GM19099 (cell line): ENCODE results near the gene LNPK.

Source experiments
- POLR2A ChIP-seq: IDR thresholded peaks from 3 replicates; pipeline ENCODE4 v1.6.1; 2011; ENCODE audit warnings: low read depth; ENCODE audit not compliant: insufficient read length; ENCODE audit errors: extremely low read depth

Gene LNPK

DNA sequence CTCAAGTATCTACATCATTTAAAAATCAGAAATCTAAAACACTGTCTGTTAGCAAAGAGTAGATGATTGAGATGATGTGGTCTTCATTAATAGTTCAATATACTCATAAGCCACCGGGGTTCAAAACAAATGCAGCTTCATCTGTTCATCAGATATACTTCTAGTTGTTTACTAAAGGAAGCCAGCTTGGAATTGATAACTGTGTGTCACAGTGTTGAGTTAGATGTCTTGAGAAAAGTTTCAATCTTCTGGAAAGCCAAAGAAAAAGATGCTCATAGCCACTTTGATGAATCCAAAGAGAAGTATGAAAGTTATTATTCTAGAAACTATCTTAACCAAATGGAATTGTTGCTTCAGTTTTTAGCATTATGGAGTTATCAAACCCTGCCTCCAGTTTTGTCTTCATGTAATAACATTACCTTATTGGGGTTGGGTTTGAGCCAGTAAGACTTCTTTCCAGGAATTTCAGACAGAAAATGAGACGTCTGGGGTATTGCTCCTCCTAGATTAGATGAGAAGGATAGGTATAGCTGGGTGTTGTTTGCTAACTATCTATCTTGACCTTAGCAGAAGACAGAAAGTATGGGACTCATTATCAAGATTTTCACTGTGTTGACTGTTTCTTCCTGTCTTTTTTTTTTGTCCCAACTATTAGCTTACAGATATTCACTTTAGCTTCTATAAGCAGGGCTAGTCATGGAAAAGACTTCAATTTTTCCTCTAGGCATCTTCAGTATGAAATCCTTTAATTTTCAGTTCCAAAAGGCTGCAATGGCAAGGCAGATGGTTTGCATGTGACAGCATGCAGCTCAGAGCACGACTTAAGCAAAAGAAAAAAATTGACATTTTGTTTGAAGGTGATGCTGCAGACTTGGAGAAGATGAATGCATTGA, 66.5 kb downstream of the LNPK start:
- TF ChIP-seq POLR2A, result no peak

DNA sequence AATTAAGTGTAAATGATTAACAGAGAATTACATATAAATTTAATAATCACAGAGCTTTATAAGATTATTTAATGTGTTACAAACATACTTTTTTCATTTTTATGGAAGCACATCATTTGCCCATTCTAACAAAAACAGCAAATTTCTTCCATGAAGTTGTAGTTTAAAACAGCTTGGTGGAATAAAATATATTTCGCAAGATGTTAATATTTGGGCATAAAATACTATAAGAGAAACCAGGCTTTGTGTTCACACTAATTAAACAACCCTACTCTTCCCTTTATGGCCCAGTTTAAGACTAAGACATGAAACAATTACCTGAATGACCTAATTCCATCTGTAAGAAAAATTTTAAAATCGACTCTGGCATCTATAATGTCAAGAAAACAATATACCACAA, 69.4 kb downstream of the LNPK start:
- TF ChIP-seq POLR2A, result no peak

DNA sequence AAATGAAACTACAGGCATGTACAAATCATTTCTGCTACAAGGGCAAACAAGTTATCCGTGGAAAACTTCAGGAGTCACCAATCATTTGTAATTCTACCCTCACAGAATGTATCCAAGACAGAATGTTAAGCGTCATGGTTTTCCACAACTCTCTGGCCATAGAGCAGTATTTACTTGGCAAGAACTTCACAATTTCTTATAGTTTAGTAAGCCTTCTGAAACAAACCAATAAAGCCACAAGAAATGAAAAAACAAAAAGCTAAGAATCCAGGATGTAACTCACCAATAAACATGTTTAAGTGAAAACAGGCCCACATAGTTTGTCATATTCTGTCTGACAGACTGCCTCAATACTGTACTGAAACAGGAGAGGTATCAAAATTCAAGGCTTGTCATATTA, 70.3 kb downstream of the LNPK start:
- no peak for TF ChIP-seq POLR2A

DNA sequence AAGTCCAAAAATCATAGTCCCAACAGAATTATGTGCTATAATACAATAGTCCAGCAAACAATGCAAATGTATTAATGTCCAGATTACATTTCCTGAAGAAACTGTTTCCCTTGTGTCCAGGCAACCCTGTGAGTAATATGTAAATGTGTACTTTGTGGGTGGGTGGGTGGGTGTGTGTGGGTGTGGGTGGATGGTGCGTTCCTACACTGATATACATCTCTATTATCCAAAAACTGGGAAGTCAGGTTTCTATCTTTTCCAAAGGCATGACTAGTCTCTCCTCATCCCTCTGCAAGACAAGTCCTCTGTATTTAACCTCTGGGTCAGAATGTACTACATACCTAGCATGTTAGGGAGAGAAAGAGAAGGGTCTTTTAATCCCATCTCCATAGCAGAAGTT, 71.6 kb downstream of the LNPK start:
- TF ChIP-seq POLR2A, result no peak

DNA sequence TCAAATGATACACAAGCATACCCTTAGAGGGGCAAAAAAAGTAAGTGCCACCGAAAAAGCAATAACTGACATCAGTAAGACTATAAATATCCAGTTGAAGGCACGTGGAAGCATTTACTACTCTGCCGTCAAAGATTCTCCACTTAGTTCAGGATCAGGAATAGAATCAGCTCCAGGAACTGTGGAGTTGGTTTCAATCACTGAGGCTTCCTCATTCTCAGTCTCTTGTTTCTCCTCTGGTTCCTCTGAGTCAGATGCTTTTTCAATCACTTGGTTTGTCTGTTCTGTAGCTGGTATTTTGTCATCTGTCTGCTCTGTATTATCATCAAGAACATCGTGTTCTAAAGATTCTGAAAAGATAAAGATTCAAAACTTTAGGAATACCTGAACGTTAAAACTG, 72.2 kb downstream of the LNPK start:
- TF ChIP-seq POLR2A, result no peak

DNA sequence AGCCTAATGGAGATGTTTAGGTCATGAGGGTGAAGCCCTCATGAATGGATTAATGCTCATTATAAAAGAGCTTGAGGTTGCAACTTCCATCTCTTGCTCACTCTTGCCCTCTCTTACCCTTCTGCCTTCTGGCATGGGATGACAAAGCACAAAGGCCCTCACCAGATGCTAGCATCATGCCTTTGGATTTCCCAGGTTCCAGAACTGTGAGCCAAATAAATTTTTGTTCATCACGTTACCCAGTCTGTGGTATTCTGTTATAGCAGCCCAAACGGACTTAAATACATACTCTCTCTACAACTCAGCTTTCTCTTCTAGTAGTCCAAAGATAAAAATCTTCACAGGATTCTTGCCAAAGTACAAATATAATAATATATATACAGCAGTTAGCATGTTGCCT, 75.8 kb downstream of the LNPK start:
- TF ChIP-seq POLR2A, result no peak

DNA sequence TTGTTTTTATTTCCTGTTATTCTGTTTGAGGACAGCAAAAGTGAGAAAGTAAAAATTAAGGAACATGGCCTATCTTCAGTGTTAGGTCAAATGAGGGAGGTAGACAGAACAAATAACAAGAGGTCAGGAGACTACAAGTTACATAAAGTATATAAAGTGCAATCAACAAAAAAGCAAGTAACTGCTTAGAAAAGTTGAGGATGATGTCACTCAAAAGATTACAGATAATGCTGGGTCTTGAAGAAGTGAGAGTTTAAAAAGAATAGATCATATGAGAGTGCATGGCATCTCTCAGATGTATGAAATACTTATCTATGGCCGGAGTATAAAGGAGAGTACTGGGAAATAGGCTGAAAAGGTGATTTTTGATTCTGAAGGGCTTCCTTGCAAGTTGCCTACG, 79.9 kb downstream of the LNPK start:
- TF ChIP-seq POLR2A, result no peak

DNA sequence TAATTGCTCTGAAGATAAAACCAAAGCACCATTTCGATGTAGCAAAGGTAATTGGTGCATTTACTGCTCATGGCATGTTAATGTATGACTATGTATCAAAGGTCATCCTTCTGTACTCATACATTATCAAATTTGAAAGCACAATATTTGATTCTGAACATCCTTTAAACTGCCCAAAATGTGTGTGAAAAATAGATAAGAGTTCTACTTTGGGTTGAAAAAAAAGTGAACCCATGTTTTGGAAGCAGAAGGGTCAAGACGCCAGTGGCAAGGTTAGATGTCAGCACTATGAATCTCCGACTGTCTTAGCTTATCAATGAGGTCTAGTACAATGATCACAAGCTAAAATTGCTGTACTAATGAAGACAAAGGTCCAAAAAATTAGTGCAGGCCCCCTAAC, 83.1 kb downstream of the LNPK start:
- no peak for TF ChIP-seq POLR2A

DNA sequence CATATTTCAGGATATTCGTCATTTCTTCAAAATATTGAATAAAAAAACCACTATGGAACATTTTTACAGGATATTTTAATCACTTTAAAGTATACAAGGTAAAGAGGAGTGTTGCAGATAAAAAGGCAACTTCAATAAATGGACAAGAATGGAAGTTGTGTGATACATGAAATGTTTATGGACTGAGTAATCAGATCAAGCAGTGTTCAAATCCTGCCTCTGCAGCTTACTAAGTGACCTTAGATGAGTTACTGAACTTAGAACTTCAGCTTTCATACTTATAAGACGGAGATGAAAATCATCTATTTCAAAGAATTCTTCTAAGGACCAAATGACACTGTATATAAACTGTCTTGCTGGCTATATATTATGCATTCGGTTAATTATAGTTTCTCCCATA, 87.2 kb downstream of the LNPK start:
- TF ChIP-seq POLR2A, result no peak

DNA sequence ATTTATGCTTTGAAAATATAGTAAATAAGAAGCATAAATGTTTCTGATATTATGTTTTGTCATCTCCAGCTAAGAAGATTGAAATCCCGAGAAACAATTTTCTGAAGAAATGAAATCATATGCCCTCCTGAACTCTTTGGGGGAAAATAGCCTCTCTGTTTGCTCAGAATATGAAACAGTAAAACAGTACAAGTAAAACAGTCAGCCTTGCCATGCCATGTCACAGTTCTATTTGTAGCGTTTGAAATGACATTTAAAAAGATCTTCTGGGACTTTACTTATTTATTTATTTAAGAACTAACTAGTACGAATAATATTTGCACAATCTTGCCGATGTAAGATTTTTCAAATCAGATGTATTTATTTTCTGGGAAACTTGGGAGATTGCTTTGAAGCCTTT, 98.0 kb downstream of the LNPK start:
- no peak for TF ChIP-seq POLR2A

DNA sequence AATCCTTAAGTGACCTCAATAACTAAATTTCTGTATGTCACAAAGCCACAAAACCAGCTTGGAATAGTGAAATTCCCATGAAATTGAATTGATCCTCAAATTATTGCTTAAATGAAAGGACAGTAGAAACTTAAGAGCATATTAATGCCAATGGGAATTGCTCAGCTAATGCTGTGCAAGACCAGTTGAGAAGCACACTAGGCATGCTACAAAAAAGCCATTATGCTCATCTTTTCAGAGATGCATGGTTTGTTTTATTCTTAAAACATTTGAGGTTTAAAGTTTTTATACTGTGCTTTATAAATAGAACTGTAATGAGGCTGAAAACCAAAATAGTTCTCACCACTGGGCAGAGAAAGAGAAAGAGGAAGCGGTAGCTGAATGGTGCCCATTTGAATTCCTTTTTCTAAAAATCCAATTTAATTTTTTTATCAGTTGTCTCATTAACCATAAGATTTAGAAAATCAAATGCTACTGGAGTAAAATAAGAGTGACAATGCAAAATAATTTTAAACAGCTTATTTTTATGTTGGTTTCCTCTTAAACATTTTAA, 98.6 kb downstream of the LNPK start:
- no peak for TF ChIP-seq POLR2A

DNA sequence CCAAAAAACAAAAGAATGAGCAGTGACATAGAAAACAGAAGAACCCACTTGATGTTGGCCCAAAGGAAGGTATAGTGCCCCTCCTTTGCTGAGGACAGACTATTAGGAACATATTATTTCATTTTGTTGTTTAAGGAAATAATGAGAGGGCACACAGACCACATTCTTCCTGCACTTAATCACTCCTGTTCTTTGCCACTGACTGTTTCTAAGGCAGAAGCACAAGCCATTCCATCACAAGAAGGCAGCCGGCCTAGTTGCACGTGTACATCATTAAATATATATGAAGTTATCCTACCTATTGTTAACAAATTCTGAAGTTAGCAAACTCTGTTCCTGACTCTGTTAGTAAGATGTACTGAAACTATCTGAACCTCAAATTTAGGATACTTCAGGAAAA, 110.0 kb downstream of the LNPK start:
- no peak for TF ChIP-seq POLR2A

DNA sequence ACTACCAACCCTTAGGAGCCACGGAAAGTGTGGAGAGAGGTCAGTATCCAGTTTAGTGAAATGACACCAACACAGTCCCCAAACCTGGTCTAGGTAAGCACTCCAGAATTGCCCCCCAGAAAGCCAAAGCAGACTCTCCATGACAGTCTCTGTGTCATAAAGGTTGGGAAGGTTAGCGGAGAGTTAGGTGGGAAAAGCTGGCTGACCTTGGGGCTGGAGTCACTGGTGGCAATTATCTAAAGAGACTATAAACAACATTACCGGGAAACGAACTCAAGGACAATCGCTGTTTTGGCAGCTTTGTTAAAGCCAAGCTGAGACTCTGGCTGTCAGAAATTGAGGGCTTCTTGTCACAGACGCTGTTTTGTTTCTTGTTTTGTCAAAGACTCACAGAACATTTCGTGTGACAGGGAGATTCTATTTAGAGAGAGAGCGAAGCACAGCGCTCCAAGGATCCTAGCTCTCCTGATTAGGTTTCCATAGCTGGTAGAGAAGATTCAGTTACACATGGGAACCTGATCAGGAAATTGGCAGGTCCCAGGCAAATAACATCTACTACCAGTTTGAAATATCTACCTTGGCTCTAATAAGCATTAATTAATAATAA, 111.3 kb downstream of the LNPK start:
- TF ChIP-seq POLR2A, result no peak

DNA sequence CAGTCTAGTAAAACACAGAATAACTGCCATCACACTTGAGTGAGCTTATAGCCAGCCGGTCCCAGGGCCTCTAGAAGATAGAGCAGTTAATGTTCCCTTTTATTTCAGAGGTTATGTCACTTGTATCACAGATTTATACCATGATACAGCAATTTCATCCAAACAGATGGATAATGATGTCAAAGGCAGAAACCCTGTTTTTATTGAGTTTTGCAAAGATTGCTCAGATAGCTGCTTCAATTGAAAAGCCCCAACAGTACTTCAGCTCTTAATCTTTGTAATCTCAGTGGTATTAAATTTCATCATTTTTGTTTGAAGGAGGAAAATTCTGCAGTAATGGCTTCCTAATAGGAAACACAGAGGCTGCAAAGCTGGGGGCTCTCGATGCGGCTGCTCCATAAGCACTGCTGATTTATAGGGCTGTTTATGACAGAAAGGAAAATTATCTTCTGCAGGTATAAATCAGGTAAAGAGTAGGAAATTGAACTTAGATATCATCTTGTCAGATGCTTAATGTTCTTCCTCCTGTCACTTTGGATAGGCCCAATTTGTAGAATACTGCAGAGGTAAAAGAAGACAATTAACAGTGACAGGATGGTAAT, 112.3 kb downstream of the LNPK start:
- TF ChIP-seq POLR2A, result no peak

DNA sequence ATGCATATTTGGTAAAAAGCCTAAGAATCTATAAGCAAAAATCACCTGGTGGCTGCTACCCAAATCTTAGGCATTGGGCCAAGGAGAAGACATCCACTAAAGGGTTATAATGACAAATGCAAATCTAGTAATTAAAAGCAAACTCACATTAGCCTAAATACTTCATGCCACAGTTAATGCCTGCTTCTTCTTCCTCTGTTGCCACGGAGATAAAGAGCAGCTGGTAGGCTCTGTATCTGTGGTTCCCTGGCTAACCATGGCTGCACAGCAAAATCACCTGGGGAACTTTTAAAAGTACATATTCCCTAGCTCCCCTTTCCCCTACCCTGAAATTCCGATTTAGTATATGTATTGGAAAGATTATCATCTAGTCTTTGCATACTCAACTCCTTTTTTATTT, 114.3 kb downstream of the LNPK start:
- TF ChIP-seq POLR2A, result no peak
